A549 (cell line): ENCODE measurements around the gene KCNH8. TPM values are rescaled to one million over a fixed set of nuclear protein-coding genes. Genes with fewer than 3 reads are reported as not detected.

Experiments
- ATAC-seq, 2 experiments: fragments of 200-7000 bp in 1 of 2; fragments of >200 bp in 1 of 2; cut with Nextera tagmentation in 1 of 2; cut with Tn5 transposase in 1 of 2; 3 replicates each; pipeline versions ENCODE4 v1.8.0 to v1.9.1; 2018 to 2020; ENCODE audit warnings: mild to moderate bottlenecking in 1 of 2, moderate library complexity in 1 of 2
- CTCF ChIA-PET: fragments of 300-600 bp; sonication (Branson Sonifier 250); formaldehyde crosslinking; extraction: SDS; loops from one replicate; lab custom pipeline; 2021; ENCODE audit warnings: antibody characterized with exemption, inconsistent platforms; lab: Yijun Ruan, JAX
- POLR2A ChIA-PET: fragments of 350-600 bp; formaldehyde crosslinking; extraction: SDS; loops from one replicate; lab custom pipeline; 2021; ENCODE audit warnings: antibody characterized with exemption, inconsistent platforms; lab: Yijun Ruan, JAX
- DNase-seq, 2 experiments: peaks; one replicate each; pipeline versions ENCODE4 v3.0.0 to v3.0.0-alpha.2; 2011 to 2016; ENCODE audit warnings: low read depth in 1 of 2, low spot score in 1 of 2
- FAIRE-seq: peaks from 2 replicates; lab custom pipeline; 2011; peaks lifted over from hg19 to GRCh38; lab: Jason Lieb, UNC
- H3K27ac ChIP-seq, 2 experiments: fragments of >200 bp; sonication (Bioruptor Twin); formaldehyde crosslinking; 3 replicates each; pipeline ENCODE4 v1.5.1; 2016 to 2017
- H3K4me1 ChIP-seq: fragments of >200 bp; sonication (Bioruptor Twin); formaldehyde crosslinking; 3 replicates; pipeline ENCODE4 v1.6.1; 2016
- H3K4me2 ChIP-seq: fragments of >200 bp; sonication (Bioruptor Twin); formaldehyde crosslinking; 3 replicates; pipeline ENCODE4 v1.6.1; 2016
- H3K4me3 ChIP-seq: fragments of >200 bp; sonication (Bioruptor Twin); formaldehyde crosslinking; 3 replicates; pipeline ENCODE4 v1.5.1; 2016
- H3K9me3 ChIP-seq: fragments of >200 bp; sonication (Bioruptor Twin); formaldehyde crosslinking; 3 replicates; pipeline ENCODE4 v1.6.1; 2016
- ATOH8 ChIP-seq: fragments of 250-450 bp; sonication (Bioruptor Pico); IDR thresholded peaks from 2 replicates; pipeline ENCODE4 v1.5.0; 2020; ENCODE audit warnings: low read depth, mild to moderate bottlenecking, moderate library complexity
- BCL3 ChIP-seq: fragments of >200 bp; sonication (Bioruptor Twin); formaldehyde crosslinking; IDR thresholded peaks from 3 replicates; pipeline ENCODE4 v1.6.1; 2016
- BHLHE40 ChIP-seq: IDR thresholded peaks from 2 replicates; pipeline ENCODE4 v1.6.1; 2012; ENCODE audit warnings: low read depth, low read length, inconsistent platforms
- CEBPB ChIP-seq, 2 experiments: fragments of >200 bp in 1 of 2; sonication (Bioruptor Twin) in 1 of 2; formaldehyde crosslinking in 1 of 2; IDR thresholded peaks; 2 replicates each; pipeline ENCODE4 v1.6.1; 2012 to 2016
- CTCF ChIP-seq: fragments of >200 bp; sonication (Bioruptor Twin); formaldehyde crosslinking; IDR thresholded peaks from 3 replicates; pipeline ENCODE4 v1.5.1; 2016
- E2F6 ChIP-seq: IDR thresholded peaks from 2 replicates; pipeline ENCODE4 v1.6.1; 2012; ENCODE audit warnings: low read depth, borderline replicate concordance
- EHF ChIP-seq: fragments of 250-450 bp; sonication (Bioruptor Pico); IDR thresholded peaks from 2 replicates; pipeline ENCODE4 v1.5.0; 2020; ENCODE audit warnings: mild to moderate bottlenecking
- EHMT2 ChIP-seq: fragments of 200-600 bp; sonication (generic); IDR thresholded peaks from 2 replicates; pipeline ENCODE4 v1.6.1; 2016; ENCODE audit warnings: antibody characterized with exemption, low read depth, mild to moderate bottlenecking, moderate library complexity
- EP300 ChIP-seq, 2 experiments: fragments of >200 bp; sonication (Bioruptor Twin); formaldehyde crosslinking; IDR thresholded peaks; 2 replicates in 1 of 2; 3 replicates in 1 of 2; pipeline ENCODE4 v1.6.1; 2016 to 2017
- FOSB ChIP-seq: fragments of 250-450 bp; sonication (Bioruptor Pico); IDR thresholded peaks from 2 replicates; pipeline ENCODE4 v1.5.0; 2020; ENCODE audit warnings: mild to moderate bottlenecking, moderate library complexity
- FOSL2 ChIP-seq, 2 experiments: fragments of 450-650 bp in 1 of 2; fragments of >200 bp in 1 of 2; sonication (Bioruptor Twin) in 1 of 2; formaldehyde crosslinking; IDR thresholded peaks; 2 replicates each; pipeline versions ENCODE4 v1.5.0 to v1.6.1; 2016 to 2020; ENCODE audit warnings: mild to moderate bottlenecking in 1 of 2, moderate library complexity in 1 of 2
- FOXS1 ChIP-seq: fragments of 250-450 bp; sonication (Bioruptor Pico); IDR thresholded peaks from 2 replicates; pipeline ENCODE4 v1.5.0; 2020; ENCODE audit warnings: mild to moderate bottlenecking, moderate library complexity
- GATA3 ChIP-seq: IDR thresholded peaks from 2 replicates; pipeline ENCODE4 v1.6.1; 2012; ENCODE audit warnings: borderline replicate concordance
- HDAC2 ChIP-seq: fragments of 200-600 bp; sonication (generic); IDR thresholded peaks from 2 replicates; pipeline ENCODE4 v1.6.1; 2016
- HOXB13 ChIP-seq: fragments of 250-450 bp; sonication (Bioruptor Pico); IDR thresholded peaks from 2 replicates; pipeline ENCODE4 v1.5.0; 2020; ENCODE audit warnings: low read depth, mild to moderate bottlenecking, moderate library complexity
- KDM1A ChIP-seq: fragments of 200-600 bp; sonication (generic); IDR thresholded peaks from 2 replicates; pipeline ENCODE4 v1.6.1; 2016; ENCODE audit warnings: low read depth, mild to moderate bottlenecking
- MAFK ChIP-seq: fragments of 450-650 bp; IDR thresholded peaks from 2 replicates; pipeline ENCODE4 v1.6.1; 2014; ENCODE audit not compliant: partially characterized antibody
- MAZ ChIP-seq: fragments of 150-350 bp; IDR thresholded peaks from 2 replicates; pipeline ENCODE4 v1.6.1; 2014; ENCODE audit warnings: antibody characterized with exemption, low read depth, low read length, borderline replicate concordance
- PBX3 ChIP-seq: IDR thresholded peaks from 2 replicates; pipeline ENCODE4 v1.6.1; 2012
- PHF8 ChIP-seq: fragments of 200-600 bp; sonication (generic); IDR thresholded peaks from 2 replicates; pipeline ENCODE4 v1.6.1; 2016; ENCODE audit warnings: low read depth, mild to moderate bottlenecking, antibody characterized with exemption, moderate library complexity, borderline replicate concordance
- POLR2AphosphoS2 ChIP-seq: conservative IDR thresholded peaks from 2 replicates; pipeline ENCODE4 v1.6.1; 2012; ENCODE audit warnings: low read length, improper control_type of control experiment, inconsistent platforms
- RAD21 ChIP-seq, 2 experiments: fragments of >200 bp in 1 of 2; sonication (Bioruptor Twin) in 1 of 2; formaldehyde crosslinking in 1 of 2; IDR thresholded peaks in 1 of 2; conservative IDR thresholded peaks in 1 of 2; 2 replicates in 1 of 2; 3 replicates in 1 of 2; pipeline ENCODE4 v1.6.1; 2012 to 2018; ENCODE audit warnings: inconsistent platforms in 1 of 2
- RARB ChIP-seq: fragments of 250-450 bp; sonication (Bioruptor Pico); IDR thresholded peaks from 2 replicates; pipeline ENCODE4 v1.8.0; 2021; ENCODE audit warnings: mild to moderate bottlenecking, moderate library complexity
- RFX5 ChIP-seq: fragments of 450-650 bp; IDR thresholded peaks from 2 replicates; pipeline ENCODE4 v1.7.1; 2014; ENCODE audit warnings: antibody characterized with exemption, mild to moderate bottlenecking, moderate library complexity
- RNF2 ChIP-seq: fragments of 200-600 bp; sonication (generic); IDR thresholded peaks from 2 replicates; pipeline ENCODE4 v1.6.1; 2016; ENCODE audit warnings: low read depth, mild to moderate bottlenecking, antibody characterized with exemption, moderate library complexity, borderline replicate concordance
- TFCP2L1 ChIP-seq: fragments of 250-450 bp; sonication (Bioruptor Pico); IDR thresholded peaks from 2 replicates; pipeline ENCODE4 v1.5.0; 2021; ENCODE audit warnings: mild to moderate bottlenecking
- TP53 ChIP-seq: fragments of 250-450 bp; sonication (Bioruptor Pico); IDR thresholded peaks from 2 replicates; pipeline ENCODE4 v1.5.0; 2021; ENCODE audit warnings: mild to moderate bottlenecking, moderate library complexity
- ZC3H11A ChIP-seq: fragments of 450-650 bp; IDR thresholded peaks from 2 replicates; pipeline ENCODE4 v1.6.1; 2014; ENCODE audit warnings: antibody characterized with exemption, mild to moderate bottlenecking
- ZNF302 ChIP-seq: fragments of 250-450 bp; sonication (Bioruptor Pico); IDR thresholded peaks from 2 replicates; pipeline ENCODE4 v1.9.0; 2021; ENCODE audit warnings: inconsistent platforms, mild to moderate bottlenecking, moderate library complexity
- ZSCAN20 ChIP-seq: fragments of 250-450 bp; sonication (Bioruptor Pico); IDR thresholded peaks from 2 replicates; pipeline ENCODE4 v1.8.0; 2022; ENCODE audit warnings: mild to moderate bottlenecking, moderate library complexity
- WGBS: methylation state at CpG from one replicate; pipeline ENCODE4 v1.1.6; 2017; ENCODE audit errors: missing lambda C conversion rate; 5-methylcytosine and 5-hydroxymethylcytosine counted together
- polyA plus RNA-seq, 4 experiments: library from polyadenylated mRNA; depleted of rRNA in 3 of 4; stranded (reverse); fragments of >200 nt; fragmentation: RNase III in 1 of 4; extraction: RNeasy Plus Mini Kit Qiagen cat#74134 plus additional on column Dnase treatment in 1 of 4; gene quantifications; 2 replicates in 3 of 4; 3 replicates in 1 of 4; pipeline ENCODE4 v1.2.3, GENCODE V29; 2011 to 2017

The KCNH8 gene
- polyA plus RNA-seq, 2 of the 4 experiments (the other 2 are of a cell fraction), result 0.03 TPM; not detected in 1

GRCh38 chr3:19190602-19191001 lies 42.3 kb downstream of the KCNH8 start:
- Histone ChIP-seq H3K4me3 (no peak overlapping the region), H3K9me3 (no peaks in the 10 kb centered on the region), H3K4me1 (no peaks in the 10 kb centered on the region), H3K27ac (no peak overlapping the region), H3K4me2 (no peak overlapping the region)
- ATAC-seq, result no peak
- TF ChIP-seq RAD21 (conservative IDR thresholded peaks at IDR 0.05 in 1 of 2, IDR thresholded peaks at IDR 0.05 in 1 of 2), result no peak
- no peak for TF ChIP-seq PHF8
- TF ChIP-seq HOXB13 (CRISPR knock-in tag), result no peak
- TF ChIP-seq FOSL2 (IDR thresholded peaks at IDR 0.05), result no peak
- no peak for TF ChIP-seq FOSL2 (CRISPR knock-in tag; IDR thresholded peaks at IDR 0.05)
- TF ChIP-seq FOXS1 (CRISPR knock-in tag), result no peak
- no peak for TF ChIP-seq KDM1A
- no peak for DNase-seq
- WGBS, result 9% methylated on average over 4 of the region's 4 CpGs
- POLR2A ChIA-PET, result no interaction called here
- CTCF ChIA-PET, result no interaction called here
- no peak for FAIRE-seq

- no peak overlapping the region for H3K27ac ChIP-seq
- ChIA-PET CTCF (no interaction called here), POLR2A (no interaction called here)
- no peak for ATAC-seq
- no peak for DNase-seq
- TF ChIP-seq MAFK (no peak), POLR2AphosphoS2 (no peak), BHLHE40 (no peak), BCL3 (no peak), ZSCAN20 (CRISPR knock-in tag) (no peak), RFX5 (no peak), CTCF (no peak), ATOH8 (CRISPR knock-in tag) (no peak), ZC3H11A (no peak), EHF (CRISPR knock-in tag) (no peak), RARB (no peak), TFCP2L1 (CRISPR knock-in tag) (no peak), HDAC2 (no peak), FOXS1 (CRISPR knock-in tag) (no peak)
- no peak overlapping the region for H3K4me3 ChIP-seq
- no peaks in the 10 kb centered on the region for H3K9me3 ChIP-seq
- H3K4me1 ChIP-seq, result no peaks in the 10 kb centered on the region
- FAIRE-seq, result no peak
- no peak overlapping the region for H3K4me2 ChIP-seq
- 1% methylated on average over 2 of the region's 2 CpGs for WGBS
Observed at GRCh38 chr3:19199131-19199530, 50.8 kb downstream of the KCNH8 start.

GRCh38 chr3:19202303-19202702 lies 54.0 kb downstream of the KCNH8 start:
- Histone ChIP-seq H3K27ac (no peak overlapping the region), H3K4me3 (no peak overlapping the region), H3K9me3 (no peaks in the 10 kb centered on the region), H3K4me2 (no peak overlapping the region), H3K4me1 (no peaks in the 10 kb centered on the region)
- ChIA-PET CTCF (no interaction called here), POLR2A (no interaction called here)
- FAIRE-seq, result no peak
- no peak for ATAC-seq
- TF ChIP-seq HDAC2 (no peak), FOSB (CRISPR knock-in tag) (no peak), RNF2 (no peak), GATA3 (no peak), TP53 (CRISPR knock-in tag) (no peak), CEBPB (IDR thresholded peaks at IDR 0.05) (no peak), MAZ (no peak), EP300 (IDR thresholded peaks at IDR 0.05) (no peak), EHMT2 (no peak), PBX3 (no peak), KDM1A (no peak), ZC3H11A (no peak), FOXS1 (CRISPR knock-in tag) (no peak), ZNF302 (CRISPR knock-in tag) (no peak), E2F6 (no peak)
- DNase-seq, result no peak
- WGBS, result 4% methylated on average over 2 of the region's 2 CpGs
